Fibroblast of lung (primary cell): ENCODE results near the gene ACAT2. TPM values are rescaled to one million over a fixed set of nuclear protein-coding genes. Genes with fewer than 3 reads are reported as not detected.

Source experiments
- DNase-seq, 2 donors: peaks; one replicate each; pipeline versions ENCODE4 v3.0.0 to v3.0.0-alpha.2; 2010; ENCODE audit warnings: low read depth in 2 of 2
- H2AFZ ChIP-seq: 2 replicates; pipeline ENCODE4 v1.5.1; 2012; ENCODE audit warnings: low read length, control low read depth, inconsistent platforms
- H3K27ac ChIP-seq: 2 replicates; pipeline ENCODE4 v1.5.1; 2011; ENCODE audit warnings: low read length, control low read depth; ENCODE audit not compliant: insufficient read depth
- H3K27me3 ChIP-seq: 2 replicates; pipeline ENCODE4 v1.5.1; 2011; ENCODE audit warnings: mild to moderate bottlenecking, low read length; ENCODE audit not compliant: control insufficient read depth, insufficient read depth
- H3K36me3 ChIP-seq: 2 replicates; pipeline ENCODE4 v1.5.1; 2011; ENCODE audit warnings: low read length; ENCODE audit not compliant: control insufficient read depth, insufficient read depth
- H3K4me1 ChIP-seq: 2 replicates; pipeline ENCODE4 v1.5.1; 2011; ENCODE audit warnings: low read length; ENCODE audit not compliant: control insufficient read depth, insufficient read depth; ENCODE audit errors: extremely low read depth
- H3K4me2 ChIP-seq: 2 replicates; pipeline ENCODE4 v1.5.1; 2011; ENCODE audit warnings: low read length, control low read depth; ENCODE audit not compliant: insufficient read depth; ENCODE audit errors: extremely low read depth
- H3K4me3 ChIP-seq, 4 experiments: fragments of 200-600 bp in 1 of 4; sonication (generic) in 1 of 4; replicated peaks in 1 of 4; 2 replicates each; pipeline ENCODE4 v1.5.1; 2011 to 2016; ENCODE audit warnings: low read length in 4 of 4, low read depth in 3 of 4, mild to moderate bottlenecking in 3 of 4, control low read depth in 2 of 4, inconsistent platforms in 1 of 4, mixed read lengths in 1 of 4; ENCODE audit not compliant: insufficient read depth in 1 of 4; ENCODE audit errors: control extremely low read depth in 1 of 4
- H3K79me2 ChIP-seq: 2 replicates; pipeline ENCODE4 v1.5.1; 2012; ENCODE audit warnings: mild to moderate bottlenecking, low read length, inconsistent platforms; ENCODE audit not compliant: control insufficient read depth, insufficient read depth
- H3K9ac ChIP-seq: 2 replicates; pipeline ENCODE4 v1.5.1; 2011; ENCODE audit warnings: mild to moderate bottlenecking, low read length, control low read depth; ENCODE audit not compliant: insufficient read depth
- H3K9me3 ChIP-seq: 2 replicates; pipeline ENCODE4 v1.5.1; 2012; ENCODE audit warnings: low read depth, low read length; ENCODE audit not compliant: control insufficient read depth, insufficient read depth
- H4K20me1 ChIP-seq: 2 replicates; pipeline ENCODE4 v1.5.1; 2011; ENCODE audit warnings: low read length; ENCODE audit not compliant: control insufficient read depth, insufficient read depth; ENCODE audit errors: extremely low read depth
- CTCF ChIP-seq, 2 donors: IDR thresholded peaks in 1 of 2; conservative IDR thresholded peaks in 1 of 2; 1 replicate in 1 of 2; 2 replicates in 1 of 2; pipeline ENCODE4 v1.5.1; 2011 to 2012; ENCODE audit warnings: low read length in 2 of 2, control low read depth in 1 of 2, inconsistent platforms in 1 of 2, low read depth in 1 of 2, mild to moderate bottlenecking in 1 of 2
- EZH2 ChIP-seq: IDR thresholded peaks from 2 replicates; pipeline ENCODE4 v1.5.1; 2012; ENCODE audit warnings: low read length, control low read depth, mild to moderate bottlenecking; ENCODE audit errors: missing control alignments
- polyA plus RNA-seq, 2 donors: library from polyadenylated mRNA; depleted of rRNA in 1 of 2; stranded (reverse) in 1 of 2; unstranded in 1 of 2; fragments of >200 nt; gene quantifications; 2 replicates each; pipeline ENCODE4 v1.2.1, GENCODE V29; 2011 to 2012; ENCODE audit warnings: missing spikeins in 1 of 2
- total RNA-seq: library from RNA; depleted of rRNA; stranded (reverse); fragments of >200 nt; gene quantifications from 2 replicates; pipeline ENCODE4 v1.2.1, GENCODE V29; 2014

The ACAT2 gene
- total and polyA plus RNA-seq, 2 donors (not counting 1 experiment from before 2014, with no cell fraction given), result 108 to 121 TPM

GRCh38 chr6:159766906-159767305 is 5.1 kb downstream of the ACAT2 start:
- no peak for DNase-seq

GRCh38 chr6:159769470-159769869 is 7.6 kb downstream of the ACAT2 start:
- TF ChIP-seq CTCF (conservative IDR thresholded peaks at IDR 0.05 in 1 of 2, IDR thresholded peaks at IDR 0.05 in 1 of 2; ENCODE audit: low read depth in 1 of 2, low read length in 2 of 2) (no peak), EZH2 (no peak)
- H3K9ac ChIP-seq, result no peak overlapping the region

More at GRCh38 chr6:159766906-159767305, 5.1 kb downstream of the ACAT2 start:
- Histone ChIP-seq H3K4me1 (peaks cover 7% of the 10 kb centered on the region), H3K4me2 (no peak overlapping the region), H4K20me1 (no peaks in the 10 kb centered on the region), H3K9me3 (no peaks in the 10 kb centered on the region), H3K79me2 (peaks cover 8% of the 10 kb centered on the region), H3K36me3 (peaks cover 5% of the 10 kb centered on the region), H3K9ac (no peak overlapping the region), H3K27ac (no peak overlapping the region), H3K4me3 (no peak overlapping the region), H2AFZ (no peak overlapping the region), H3K27me3 (no peaks in the 10 kb centered on the region)
- no peak for TF ChIP-seq CTCF (conservative IDR thresholded peaks at IDR 0.05 in 1 of 2, IDR thresholded peaks at IDR 0.05 in 1 of 2; ENCODE audit: low read depth in 1 of 2, low read length in 2 of 2)
- TF ChIP-seq EZH2, result no peak

DNA sequence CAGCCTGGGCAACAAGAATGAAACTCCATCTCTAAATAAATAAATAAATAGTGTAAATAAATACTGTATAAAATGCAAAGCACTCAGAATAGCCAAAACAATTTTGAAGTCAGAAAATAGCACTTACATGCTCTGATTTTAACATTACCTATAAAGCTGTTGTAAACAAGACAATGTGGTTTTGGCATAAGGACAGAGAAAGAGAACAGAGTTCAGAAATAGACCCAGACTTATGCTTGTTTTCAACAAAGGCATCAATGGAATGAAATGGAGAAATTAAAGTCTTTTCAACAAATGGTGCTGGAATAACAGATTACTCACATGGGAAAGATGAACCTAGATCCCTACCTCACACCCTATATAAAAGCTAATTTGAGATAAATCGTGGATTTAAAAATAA is 10.4 kb downstream of the ACAT2 start:
- Histone ChIP-seq H3K4me3 (no peak overlapping the region), H3K27me3 (no peaks in the 10 kb centered on the region), H3K4me2 (no peak overlapping the region), H4K20me1 (no peaks in the 10 kb centered on the region), H3K9ac (no peak overlapping the region), H3K27ac (no peak overlapping the region), H3K9me3 (no peaks in the 10 kb centered on the region), H2AFZ (no peak overlapping the region), H3K4me1 (no peaks in the 10 kb centered on the region), H3K79me2 (no peaks in the 10 kb centered on the region), H3K36me3 (peaks cover 3% of the 10 kb centered on the region)
- DNase-seq, result no peak
- TF ChIP-seq EZH2, result no peak
- TF ChIP-seq CTCF (conservative IDR thresholded peaks at IDR 0.05 in 1 of 2, IDR thresholded peaks at IDR 0.05 in 1 of 2; ENCODE audit: low read depth in 1 of 2, low read length in 2 of 2), result no peak

More at GRCh38 chr6:159769470-159769869, 7.6 kb downstream of the ACAT2 start:
- Histone ChIP-seq H3K27me3 (no peaks in the 10 kb centered on the region), H3K4me2 (no peak overlapping the region), H4K20me1 (no peaks in the 10 kb centered on the region), H3K9me3 (no peaks in the 10 kb centered on the region), H3K4me3 (no peak overlapping the region), H2AFZ (no peak overlapping the region), H3K79me2 (no peaks in the 10 kb centered on the region), H3K36me3 (peaks cover 3% of the 10 kb centered on the region), H3K27ac (no peak overlapping the region), H3K4me1 (no peaks in the 10 kb centered on the region)
- no peak for DNase-seq
